Measurements from ENCODE around the gene RGS19.
A peak's percentile ranks its signal among the peaks of the same experiment; 100 is the strongest.

The RGS19 gene

GRCh38 chr20:64113796-64114355 is 34.6 kb upstream of the RGS19 start:
- Histone ChIP-seq H3K36me3 (ENCODE audit: control insufficient read depth, insufficient read depth, low read length) (no peaks in the 10 kb centered on the region), H3K27ac (ENCODE audit: low read depth, low read length) (no peak overlapping the region), H3K27me3 (ENCODE audit: control insufficient read depth, insufficient read depth, low read length) (no peaks in the 10 kb centered on the region), H3K4me1 (ENCODE audit: control insufficient read depth, insufficient read depth, low read length) (no peaks in the 10 kb centered on the region), H3K9ac (ENCODE audit: low read length) (no peak overlapping the region), H3K4me3 (ENCODE audit: low read length) (no peak overlapping the region)

DNA sequence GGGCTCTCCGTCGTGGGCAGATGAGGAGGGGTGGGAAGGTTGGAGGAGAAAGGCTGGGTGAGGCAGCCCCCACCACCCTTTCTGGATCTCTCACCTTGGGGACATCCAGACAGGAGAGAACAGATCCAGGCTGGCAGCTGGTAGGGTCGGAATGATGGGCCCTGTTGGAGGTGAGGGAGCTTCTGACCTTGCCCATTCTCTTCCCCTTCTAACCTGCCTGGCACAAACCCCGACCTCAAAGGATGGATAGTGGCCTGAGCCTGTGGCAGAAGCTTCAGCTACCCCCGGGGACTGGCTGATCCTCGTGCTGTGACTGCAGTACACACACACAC is 34.1 kb upstream of the RGS19 start:
- Histone ChIP-seq H3K4me3 (ENCODE audit: low read length) (no peak overlapping the region), H3K27ac (ENCODE audit: low read depth, low read length) (no peak overlapping the region), H3K36me3 (ENCODE audit: control insufficient read depth, insufficient read depth, low read length) (no peaks in the 10 kb centered on the region), H3K9ac (ENCODE audit: low read length) (no peak overlapping the region), H3K4me1 (ENCODE audit: control insufficient read depth, insufficient read depth, low read length) (no peaks in the 10 kb centered on the region), H3K27me3 (ENCODE audit: control insufficient read depth, insufficient read depth, low read length) (no peaks in the 10 kb centered on the region)

DNA sequence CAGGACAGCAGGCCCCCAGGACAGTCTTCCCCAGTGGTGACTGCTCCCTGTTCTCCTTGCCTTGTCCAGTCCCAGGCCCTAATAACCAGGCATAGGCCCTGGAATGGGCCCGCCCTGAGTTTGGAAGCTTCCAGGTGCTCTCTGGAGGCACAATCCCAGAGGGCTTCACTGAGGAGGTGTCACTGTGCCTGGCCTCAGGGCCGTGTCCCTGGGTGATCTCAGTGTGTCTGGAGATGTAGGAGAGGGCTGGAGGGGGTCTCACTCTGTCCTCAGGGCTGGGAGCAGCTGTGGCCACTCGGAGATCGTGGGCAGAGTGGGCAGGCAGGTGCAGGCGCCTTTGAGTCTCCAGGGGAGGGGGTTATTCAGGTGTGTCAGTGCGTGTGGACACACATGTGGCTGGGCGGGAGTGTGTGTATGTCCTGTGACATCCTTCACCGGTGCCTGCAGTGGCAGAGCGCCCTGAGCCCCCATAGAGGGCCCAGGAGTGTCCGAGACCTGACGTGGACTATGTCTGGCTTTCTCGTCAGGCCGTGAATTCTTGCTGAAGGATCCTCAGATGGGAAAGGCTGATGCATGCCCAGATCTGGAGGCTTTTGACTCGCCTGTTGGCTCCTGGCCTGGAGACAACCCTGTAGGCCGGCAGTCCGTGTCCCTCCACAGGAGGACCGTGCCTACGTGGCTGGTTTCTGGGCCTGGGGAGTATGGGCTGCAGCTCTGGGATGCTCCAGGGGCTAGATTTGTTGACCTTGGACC is 33.5 kb upstream of the RGS19 start:
- H3K4me3 ChIP-seq (ENCODE audit: low read length): no peak overlapping the region
- H3K27ac ChIP-seq (ENCODE audit: low read depth, low read length): no peak overlapping the region
- H3K9ac ChIP-seq (ENCODE audit: low read length): no peak overlapping the region
- no peaks in the 10 kb centered on the region for H3K36me3 ChIP-seq (ENCODE audit: control insufficient read depth, insufficient read depth, low read length)
- no peaks in the 10 kb centered on the region for H3K4me1 ChIP-seq (ENCODE audit: control insufficient read depth, insufficient read depth, low read length)
- H3K27me3 ChIP-seq (ENCODE audit: control insufficient read depth, insufficient read depth, low read length): no peaks in the 10 kb centered on the region

GRCh38 chr20:64111841-64112641 is 32.7 kb upstream of the RGS19 start:
- H3K27me3 ChIP-seq (ENCODE audit: control insufficient read depth, insufficient read depth, low read length): no peaks in the 10 kb centered on the region
- no peak overlapping the region for H3K27ac ChIP-seq (ENCODE audit: low read depth, low read length)
- H3K4me1 ChIP-seq (ENCODE audit: control insufficient read depth, insufficient read depth, low read length): no peaks in the 10 kb centered on the region

DNA sequence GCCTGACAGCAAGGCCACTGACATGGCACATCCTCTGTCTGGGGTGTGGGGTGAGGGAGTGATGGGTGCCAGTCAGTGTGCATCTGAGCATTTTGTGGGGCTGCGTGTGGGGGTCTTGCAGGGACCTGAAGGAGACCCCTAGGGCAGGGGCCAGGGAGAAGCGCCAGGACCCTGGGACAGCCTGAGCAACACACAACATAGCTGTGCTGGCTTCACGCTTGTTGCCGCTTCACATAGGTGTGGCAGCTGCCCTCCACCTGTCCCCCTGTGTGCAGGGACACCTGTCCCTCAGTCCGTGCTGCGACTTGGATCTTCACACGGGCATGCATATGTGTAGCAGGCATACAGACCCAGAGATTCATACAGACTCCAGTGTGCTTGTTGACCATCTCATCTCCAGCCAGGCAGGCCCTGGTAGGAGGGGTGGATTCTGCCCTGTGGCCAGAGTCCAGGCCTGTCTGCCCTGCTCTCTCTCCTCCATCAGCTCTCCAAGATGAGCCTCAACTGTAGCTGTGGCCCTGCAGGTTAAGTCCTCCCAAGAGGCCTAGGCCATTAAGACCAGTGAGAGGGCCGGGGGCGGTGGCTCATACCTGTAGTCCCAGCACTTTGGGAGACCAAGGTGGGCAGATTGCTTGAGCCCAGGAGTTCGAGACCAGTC is 31.2 kb upstream of the RGS19 start:
- Histone ChIP-seq H3K9ac (ENCODE audit: low read length) (no peak overlapping the region), H3K4me3 (ENCODE audit: low read length) (no peak overlapping the region), H3K4me1 (ENCODE audit: control insufficient read depth, insufficient read depth, low read length) (no peaks in the 10 kb centered on the region), H3K27me3 (ENCODE audit: control insufficient read depth, insufficient read depth, low read length) (no peaks in the 10 kb centered on the region), H3K36me3 (ENCODE audit: control insufficient read depth, insufficient read depth, low read length) (no peaks in the 10 kb centered on the region), H3K27ac (ENCODE audit: low read depth, low read length) (no peak overlapping the region)

More at GRCh38 chr20:64111841-64112641, 32.7 kb upstream of the RGS19 start:
- no peak overlapping the region for H3K9ac ChIP-seq (ENCODE audit: low read length)
- H3K4me3 ChIP-seq (ENCODE audit: low read length): no peak overlapping the region
- H3K36me3 ChIP-seq (ENCODE audit: control insufficient read depth, insufficient read depth, low read length): no peaks in the 10 kb centered on the region

- H3K27ac ChIP-seq (ENCODE audit: low read depth, low read length): no peak overlapping the region
- H3K4me1 ChIP-seq (ENCODE audit: control insufficient read depth, insufficient read depth, low read length): no peaks in the 10 kb centered on the region
- no peaks in the 10 kb centered on the region for H3K36me3 ChIP-seq (ENCODE audit: control insufficient read depth, insufficient read depth, low read length)
- no peaks in the 10 kb centered on the region for H3K27me3 ChIP-seq (ENCODE audit: control insufficient read depth, insufficient read depth, low read length)
- no peak overlapping the region for H3K4me3 ChIP-seq (ENCODE audit: low read length)
- H3K9ac ChIP-seq (ENCODE audit: low read length): no peak overlapping the region
These were observed 30.6 kb upstream of the RGS19 start for GRCh38 chr20:64109831-64110391.

- no peaks in the 10 kb centered on the region for H3K36me3 ChIP-seq (ENCODE audit: control insufficient read depth, insufficient read depth, low read length)
- no peaks in the 10 kb centered on the region for H3K4me1 ChIP-seq (ENCODE audit: control insufficient read depth, insufficient read depth, low read length)
- H3K4me3 ChIP-seq (ENCODE audit: low read length): no peak overlapping the region
- H3K9ac ChIP-seq (ENCODE audit: low read length): no peak overlapping the region
- no peaks in the 10 kb centered on the region for H3K27me3 ChIP-seq (ENCODE audit: control insufficient read depth, insufficient read depth, low read length)
- H3K27ac ChIP-seq (ENCODE audit: low read depth, low read length): no peak overlapping the region
These were observed 29.7 kb upstream of the RGS19 start for GRCh38 chr20:64108731-64109681.

DNA sequence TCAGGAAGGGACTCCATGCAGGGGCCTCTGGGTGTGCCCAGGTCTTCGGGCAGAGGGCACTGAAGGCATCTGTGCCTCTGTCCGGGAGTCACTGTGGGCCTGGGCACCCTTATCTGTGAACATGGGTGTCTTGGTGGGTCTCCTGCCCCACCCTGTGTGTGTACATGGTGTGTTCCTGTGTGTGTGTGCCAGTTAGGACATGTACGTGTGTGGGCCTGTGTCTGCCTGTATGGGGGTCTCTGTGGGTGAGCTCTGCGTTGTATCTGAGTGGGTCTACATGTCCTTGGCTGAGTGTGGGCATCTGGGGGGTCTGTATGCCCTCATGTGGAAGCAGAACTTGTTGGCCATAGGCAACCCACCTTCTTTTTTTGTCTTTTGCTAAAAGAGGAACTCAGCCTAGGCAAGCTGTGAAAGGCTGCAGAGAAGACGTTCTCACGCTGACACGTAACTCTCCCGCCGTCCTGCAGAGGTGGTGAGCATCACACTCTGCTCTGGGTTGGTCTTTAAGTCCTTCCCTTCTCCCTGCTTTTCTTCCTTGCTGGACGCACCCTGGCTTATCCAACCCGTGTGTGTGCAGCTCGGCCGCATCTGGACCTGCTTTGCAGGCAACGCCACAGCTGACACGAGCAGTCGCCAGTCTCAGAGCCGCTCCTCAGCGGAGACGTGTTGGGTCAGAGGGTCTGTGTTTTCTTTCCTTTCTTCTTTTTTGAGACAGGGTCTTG is 28.6 kb upstream of the RGS19 start:
- H3K9ac ChIP-seq (ENCODE audit: low read length): peak overlapping the region; percentile 30
- no peaks in the 10 kb centered on the region for H3K27me3 ChIP-seq (ENCODE audit: control insufficient read depth, insufficient read depth, low read length)
- H3K27ac ChIP-seq (ENCODE audit: low read depth, low read length): no peak overlapping the region
- H3K36me3 ChIP-seq (ENCODE audit: control insufficient read depth, insufficient read depth, low read length): no peaks in the 10 kb centered on the region
- H3K4me1 ChIP-seq (ENCODE audit: control insufficient read depth, insufficient read depth, low read length): no peaks in the 10 kb centered on the region
- no peak overlapping the region for H3K4me3 ChIP-seq (ENCODE audit: low read length)

- H3K4me3 ChIP-seq (ENCODE audit: low read length): no peak within 1 kb of the TSS
- no peaks in the 10 kb centered on the region for H3K4me1 ChIP-seq (ENCODE audit: control insufficient read depth, insufficient read depth, low read length)
- H3K27ac ChIP-seq (ENCODE audit: low read depth, low read length): no peak within 1 kb of the TSS
- peak within 1 kb of the TSS; percentile 30 for H3K9ac ChIP-seq (ENCODE audit: low read length)
- H3K27me3 ChIP-seq (ENCODE audit: control insufficient read depth, insufficient read depth, low read length): no peaks in the 10 kb centered on the region
- no peaks in the 10 kb centered on the region for H3K36me3 ChIP-seq (ENCODE audit: control insufficient read depth, insufficient read depth, low read length)
These were observed 27.8 kb upstream of the RGS19 start, which contains the start of gene NPBWR2 for GRCh38 chr20:64106981-64107735. NPBWR2 (minus strand) TSS chr20:64107565; CDS start chr20:64106831, 734 bp downstream.

DNA sequence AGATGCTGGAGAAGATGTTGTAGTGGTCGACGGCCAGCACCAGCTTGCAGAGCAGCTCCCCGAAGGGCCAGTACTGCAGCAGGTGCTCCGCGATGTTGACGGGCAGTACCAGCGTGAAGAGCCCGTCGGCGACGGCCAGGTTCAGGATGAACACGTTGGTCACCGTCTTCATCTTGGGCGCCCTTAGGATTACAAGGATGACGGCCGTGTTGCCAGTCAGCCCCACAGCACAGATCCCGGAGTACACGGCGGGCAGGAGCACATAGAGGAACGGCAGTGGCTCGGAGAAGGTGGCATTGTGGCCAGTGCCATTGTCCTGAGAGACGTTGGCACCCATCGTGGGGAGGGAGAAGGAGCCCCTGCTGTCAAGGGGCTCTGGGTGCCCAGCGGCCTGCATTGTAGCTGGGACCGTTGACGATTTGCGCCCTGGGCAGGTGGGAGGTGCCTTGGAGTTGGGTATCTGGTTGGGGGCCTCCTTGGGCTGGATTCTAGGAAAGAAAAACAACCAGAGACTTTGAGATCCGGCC is 27.2 kb upstream of the RGS19 start:
- H3K9ac ChIP-seq (ENCODE audit: low read length): no peak overlapping the region
- peaks cover 6% of the 10 kb centered on the region for H3K27me3 ChIP-seq (ENCODE audit: control insufficient read depth, insufficient read depth, low read length)
- H3K4me1 ChIP-seq (ENCODE audit: control insufficient read depth, insufficient read depth, low read length): no peaks in the 10 kb centered on the region
- H3K4me3 ChIP-seq (ENCODE audit: low read length): no peak overlapping the region
- H3K36me3 ChIP-seq (ENCODE audit: control insufficient read depth, insufficient read depth, low read length): no peaks in the 10 kb centered on the region
- H3K27ac ChIP-seq (ENCODE audit: low read depth, low read length): no peak overlapping the region
